ENCODE results near the gene DGLUCY. TPM values are rescaled to one million over a fixed set of nuclear protein-coding genes. Genes with fewer than 3 reads are reported as not detected.
"Not testable (repeated sequence)": the region's sequence is repeated elsewhere in the genome, so short reads cannot be mapped to it uniquely, and the experiment has no call there.

Gene DGLUCY
- total and polyA plus RNA-seq, 2 experiments from 2014 or later = 82.7 to 90.0 TPM

DNA sequence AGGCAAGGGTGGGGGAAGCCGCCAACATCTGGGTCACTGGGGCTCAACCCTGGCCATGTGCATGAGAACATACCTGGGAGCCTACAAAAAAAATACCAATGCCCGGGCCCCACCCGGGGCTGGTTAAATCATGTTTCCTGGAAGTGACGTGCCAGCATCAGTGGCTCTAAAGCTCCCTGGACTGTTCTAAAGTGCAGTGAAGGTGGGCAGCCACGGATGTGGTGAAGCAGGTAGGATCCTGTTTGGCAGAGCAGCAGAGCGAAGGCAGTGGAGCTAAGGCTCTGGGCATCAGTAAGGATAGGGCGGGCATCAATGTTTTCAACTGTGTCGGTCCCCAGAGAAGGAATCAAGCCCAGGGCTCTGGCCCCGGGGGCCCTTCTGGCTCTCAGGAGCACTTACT is 131.2 kb downstream of the DGLUCY start:
- H3K27ac ChIP-seq = no peak overlapping the region
- no peaks in the 10 kb centered on the region for H3K27me3 ChIP-seq
- no peak for TF ChIP-seq CTCF (IDR thresholded peaks at IDR 0.05; ENCODE audit: low read depth, low read length)
- no peak for DNase-seq (ENCODE audit: low read depth in 1 of 2, low spot score in 1 of 2)
- no peaks in the 10 kb centered on the region for H3K9me3 ChIP-seq (ENCODE audit: low read depth)
- H3K4me3 ChIP-seq = no peak overlapping the region
- H3K36me3 ChIP-seq = no peaks in the 10 kb centered on the region
- H3K4me1 ChIP-seq (ENCODE audit: low read depth) = no peaks in the 10 kb centered on the region

- H3K9me3 ChIP-seq (ENCODE audit: low read depth); H3K36me3 ChIP-seq; DNase-seq (ENCODE audit: low read depth in 1 of 2, low spot score in 1 of 2); H3K4me3 ChIP-seq; H3K27me3 ChIP-seq; H3K27ac ChIP-seq; H3K4me1 ChIP-seq (ENCODE audit: low read depth): not testable (repeated sequence)
Measured at GRCh38 chr14:91245616-91246015, 131.7 kb downstream of the DGLUCY start.

DNA sequence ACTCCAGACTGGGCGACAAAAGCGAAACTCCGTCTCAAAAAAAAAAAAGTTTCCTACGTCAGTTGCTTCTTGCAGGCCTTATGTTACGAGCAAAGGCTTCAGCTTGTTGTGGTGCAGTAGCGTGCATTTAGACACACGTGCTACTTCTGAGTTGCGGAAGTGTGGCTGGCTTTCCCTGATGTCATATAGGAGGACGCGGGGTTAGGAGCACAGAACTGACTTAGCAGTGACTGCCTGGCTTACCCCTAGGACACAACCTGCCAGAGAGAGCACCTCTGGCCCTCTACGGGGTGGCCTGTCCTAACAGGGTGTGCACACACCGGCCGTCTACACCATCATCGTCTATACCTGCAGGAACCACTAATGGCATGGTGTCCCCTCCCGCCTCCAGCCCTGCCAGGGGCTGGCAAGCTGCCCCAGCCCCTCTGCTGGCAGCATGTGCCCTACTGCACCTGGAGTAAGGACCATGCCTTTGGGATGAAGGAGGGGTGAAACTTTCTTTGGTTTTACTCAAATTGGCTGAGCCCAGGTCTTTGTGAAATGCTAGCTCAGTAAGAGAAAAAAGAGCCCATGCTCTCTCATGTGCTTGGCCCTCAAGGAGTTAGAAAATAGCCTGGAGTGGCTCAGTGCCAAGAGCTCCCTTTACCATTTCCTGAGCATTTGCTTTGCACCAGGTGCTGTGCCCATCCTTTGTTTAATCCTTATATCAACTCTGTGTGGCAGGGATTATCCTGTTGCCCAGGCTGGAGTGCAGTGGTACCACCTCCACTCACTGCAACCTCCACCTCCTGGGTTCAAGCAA is 132.4 kb downstream of the DGLUCY start:
- H3K36me3 ChIP-seq = no peaks in the 10 kb centered on the region

DNA sequence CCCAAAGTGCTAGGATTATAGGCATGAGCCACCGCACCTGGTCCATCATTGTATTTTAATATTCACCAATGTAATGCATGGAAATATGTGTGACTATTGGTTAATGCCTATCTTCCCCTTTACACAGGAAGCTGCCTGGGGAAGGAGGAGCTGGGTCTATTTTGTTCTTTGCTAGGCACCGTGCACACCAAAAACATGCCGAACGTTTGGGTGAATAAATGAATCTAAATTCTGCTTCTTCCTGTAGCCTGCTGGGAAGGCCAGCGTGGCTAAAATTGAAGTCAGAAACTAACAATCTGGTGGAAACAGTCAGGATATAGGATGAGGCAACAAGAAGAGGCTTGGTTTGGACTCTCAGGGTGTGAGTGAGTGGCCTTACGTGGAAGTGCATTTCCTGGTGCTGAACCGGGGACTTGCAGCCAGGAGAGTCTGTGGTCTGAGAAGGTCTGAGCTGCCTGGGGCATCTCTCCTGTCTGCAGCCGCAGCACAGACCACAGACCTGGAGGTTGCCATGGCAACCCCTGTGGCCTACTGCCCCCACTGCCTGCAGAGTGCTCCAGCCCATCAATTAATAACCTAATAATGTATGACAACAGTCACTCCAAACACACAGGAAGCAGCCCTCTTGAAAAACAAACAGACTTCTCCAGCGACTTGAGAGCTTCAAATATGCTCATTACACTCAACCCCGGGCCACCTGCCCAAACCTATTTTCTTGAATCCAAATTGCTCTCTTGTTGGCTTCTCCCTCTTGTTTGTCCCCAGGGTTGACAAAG is 136.2 kb downstream of the DGLUCY start:
- TF ChIP-seq CTCF (IDR thresholded peaks at IDR 0.05; ENCODE audit: low read depth, low read length) = no peak
- Histone ChIP-seq H3K36me3 (no peaks in the 10 kb centered on the region), H3K9me3 (ENCODE audit: low read depth) (no peaks in the 10 kb centered on the region), H3K4me1 (ENCODE audit: low read depth) (no peaks in the 10 kb centered on the region), H3K27ac (no peak overlapping the region), H3K4me3 (no peak overlapping the region), H3K27me3 (peaks cover 18% of the 10 kb centered on the region)
- no peak for DNase-seq (ENCODE audit: low read depth in 1 of 2, low spot score in 1 of 2)

More for the DNA sequence above, 132.4 kb downstream of the DGLUCY start:
- Histone ChIP-seq H3K27ac (no peak overlapping the region), H3K4me1 (ENCODE audit: low read depth) (no peaks in the 10 kb centered on the region), H3K4me3 (no peak overlapping the region), H3K9me3 (ENCODE audit: low read depth) (no peaks in the 10 kb centered on the region), H3K27me3 (no peaks in the 10 kb centered on the region)
- no peak for DNase-seq (ENCODE audit: low read depth in 1 of 2, low spot score in 1 of 2)
- no peak for TF ChIP-seq CTCF (IDR thresholded peaks at IDR 0.05; ENCODE audit: low read depth, low read length)

DNA sequence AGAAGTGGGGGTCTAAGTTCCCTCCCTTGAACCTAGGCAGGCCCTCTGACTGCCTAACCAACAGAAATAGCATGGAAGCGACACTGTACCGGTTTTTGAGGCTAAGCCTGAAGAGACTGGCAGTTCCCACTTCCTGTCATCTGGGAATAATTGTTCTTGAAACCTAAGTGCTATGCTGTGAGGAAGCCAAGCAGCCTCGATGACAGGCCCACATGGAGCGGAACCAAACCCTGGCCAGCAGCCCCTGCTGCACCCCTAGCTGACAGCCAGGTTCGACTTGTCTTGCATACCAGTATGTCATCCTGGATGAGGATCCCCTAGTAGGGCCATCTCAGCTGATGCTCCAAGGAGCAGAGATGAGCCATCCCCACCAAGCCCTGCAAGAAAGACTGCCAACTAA is 137.0 kb downstream of the DGLUCY start:
- peaks cover 18% of the 10 kb centered on the region for H3K27me3 ChIP-seq
- H3K27ac ChIP-seq = no peak overlapping the region
- H3K36me3 ChIP-seq = no peaks in the 10 kb centered on the region
- DNase-seq (ENCODE audit: low read depth in 1 of 2, low spot score in 1 of 2) = no peak
- no peaks in the 10 kb centered on the region for H3K4me1 ChIP-seq (ENCODE audit: low read depth)
- no peaks in the 10 kb centered on the region for H3K9me3 ChIP-seq (ENCODE audit: low read depth)
- TF ChIP-seq CTCF (IDR thresholded peaks at IDR 0.05; ENCODE audit: low read depth, low read length) = no peak
- no peak overlapping the region for H3K4me3 ChIP-seq
